Activated CD8-positive, alpha-beta T cell treated with anti-CD3 and anti-CD28 coated beads for 36 hours (primary cell): ENCODE results near the gene MGAT5B. TPM values are rescaled to one million over a fixed set of nuclear protein-coding genes. Genes with fewer than 3 reads are reported as not detected.

Source experiments
- ATAC-seq: fragments of 200-7000 bp; cut with Tn5 transposase; one replicate; pipeline ENCODE4 v1.10.0; 2021; ENCODE audit warnings: mild to moderate bottlenecking, moderate library complexity
- CTCF ChIA-PET: fragments of 350-600 bp; sonication (Branson Sonifier 250); formaldehyde crosslinking; loops from one replicate; lab custom pipeline; 2021; ENCODE audit warnings: antibody characterized with exemption; lab: Charles Lee
- POLR2A ChIA-PET: fragments of 350-600 bp; sonication (Branson Sonifier 250); formaldehyde crosslinking; loops from one replicate; lab custom pipeline; 2021; ENCODE audit warnings: antibody characterized with exemption; lab: Charles Lee
- DNase-seq: peaks from one replicate; pipeline ENCODE4 v3.0.0-alpha.2; 2020
- H3K27ac Mint-ChIP-seq: one replicate; pipeline ENCODE4 v1.8.0; 2021; ENCODE audit warnings: mild to moderate bottlenecking, mixed read lengths
- H3K27me3 Mint-ChIP-seq: one replicate; pipeline ENCODE4 v1.8.0; 2021; ENCODE audit warnings: mixed read lengths
- H3K36me3 Mint-ChIP-seq: one replicate; pipeline ENCODE4 v1.8.0; 2021; ENCODE audit warnings: low read depth, mixed read lengths
- H3K4me1 Mint-ChIP-seq: one replicate; pipeline ENCODE4 v1.8.0; 2021; ENCODE audit warnings: low read depth, mixed read lengths
- H3K4me3 Mint-ChIP-seq: one replicate; pipeline ENCODE4 v1.8.0; 2021; ENCODE audit warnings: mild to moderate bottlenecking, moderate library complexity, mixed read lengths
- H3K9me3 Mint-ChIP-seq: one replicate; pipeline ENCODE4 v1.8.0; 2021; ENCODE audit warnings: mixed read lengths
- CTCF ChIP-seq: fragments of 200-600 bp; IDR thresholded peaks from one replicate; pipeline ENCODE4 v1.8.0; 2022; ENCODE audit warnings: antibody characterized with exemption, mild to moderate bottlenecking
- intact Hi-C: fragments of 100-400 bp; cut with micrococcal nuclease; formaldehyde crosslinking; loops from one replicate; pipeline ENCODE4 v1.10.0; 2022
- total RNA-seq, 2 experiments: library from RNA; stranded (reverse); gene quantifications; one replicate each; pipeline ENCODE4 v1.2.3, GENCODE V29; 2021

Gene MGAT5B
- total RNA-seq, 2 experiments from 2014 or later = not detected

GRCh38 chr17:76826330-76827068 is 41.7 kb upstream of the MGAT5B start:
- Mint-ChIP-seq H3K9me3 (no peaks in the 10 kb centered on the region), H3K4me3 (no peak overlapping the region), H3K27ac (no peak overlapping the region), H3K4me1 (peaks cover 7% of the 10 kb centered on the region), H3K36me3 (no peaks in the 10 kb centered on the region), H3K27me3 (no peaks in the 10 kb centered on the region)
- TF ChIP-seq CTCF = no peak
- CTCF ChIA-PET = no interaction called here
- no peak for ATAC-seq
- no peak for DNase-seq
- POLR2A ChIA-PET = no interaction called here
- intact Hi-C loops = no loop called here

- H3K9me3 Mint-ChIP-seq = no peaks in the 10 kb centered on the region
- no peak overlapping the region for H3K4me3 Mint-ChIP-seq
- intact Hi-C loops = no loop called here
- DNase-seq = no peak
- peaks cover 7% of the 10 kb centered on the region for H3K4me1 Mint-ChIP-seq
- no peaks in the 10 kb centered on the region for H3K27me3 Mint-ChIP-seq
- ATAC-seq = no peak
- CTCF ChIA-PET = interaction anchor here (0.6 kb wide), 1 partner anchor 28 kb away, joined by 3 read pairs; no protein-coding TSS in a partner anchor
- no peak for TF ChIP-seq CTCF
- no peaks in the 10 kb centered on the region for H3K36me3 Mint-ChIP-seq
- no peak overlapping the region for H3K27ac Mint-ChIP-seq
- POLR2A ChIA-PET = no interaction called here
Observed at GRCh38 chr17:76827736-76828135, 40.5 kb upstream of the MGAT5B start.

GRCh38 chr17:76830987-76831715 is 37.1 kb upstream of the MGAT5B start:
- ChIA-PET CTCF (interaction anchor here (0.9 to 1.8 kb wide), 2 partner anchors 15 to 225 kb away, joined by 3 to 4 read pairs; no protein-coding TSS in a partner anchor), POLR2A (no interaction called here)
- intact Hi-C loops = no loop called here
- H3K27ac Mint-ChIP-seq = no peak overlapping the region
- H3K36me3 Mint-ChIP-seq = no peaks in the 10 kb centered on the region
- peaks cover 7% of the 10 kb centered on the region for H3K4me1 Mint-ChIP-seq
- TF ChIP-seq CTCF = no peak
- H3K27me3 Mint-ChIP-seq = no peaks in the 10 kb centered on the region
- ATAC-seq (no peak), DNase-seq (no peak)
- H3K9me3 Mint-ChIP-seq = no peaks in the 10 kb centered on the region
- H3K4me3 Mint-ChIP-seq = no peak overlapping the region

- H3K9me3 Mint-ChIP-seq = no peaks in the 10 kb centered on the region
Observed at GRCh38 chr17:76833034-76833644, 35.1 kb upstream of the MGAT5B start.

More at GRCh38 chr17:76833034-76833644, 35.1 kb upstream of the MGAT5B start:
- ChIA-PET POLR2A (no interaction called here), CTCF (interaction anchor here (1.8 kb wide), 1 partner anchor 223 kb away, joined by 4 read pairs; no protein-coding TSS in a partner anchor)
- H3K4me3 Mint-ChIP-seq = no peak overlapping the region
- DNase-seq (no peak), ATAC-seq (no peak)
- intact Hi-C loops = no loop called here
- no peak overlapping the region for H3K27ac Mint-ChIP-seq
- H3K4me1 Mint-ChIP-seq = no peaks in the 10 kb centered on the region
- H3K27me3 Mint-ChIP-seq = no peaks in the 10 kb centered on the region
- H3K36me3 Mint-ChIP-seq = no peaks in the 10 kb centered on the region
- no peak for TF ChIP-seq CTCF
